Endothelial cell of umbilical vein (primary cell): ENCODE measurements around the gene SMAD5.

Experiments
- EZH2 ChIP-seq: IDR thresholded peaks from 2 replicates; pipeline ENCODE4 v1.6.1; 2012; ENCODE audit warnings: borderline replicate concordance, low read depth, mild to moderate bottlenecking, moderate library complexity, low read length, inconsistent platforms; ENCODE audit not compliant: severe bottlenecking
- FOS ChIP-seq: IDR thresholded peaks from 2 replicates; pipeline ENCODE4 v1.6.1; 2011; ENCODE audit warnings: mild to moderate bottlenecking, low read length, moderate library complexity, borderline replicate concordance; ENCODE audit not compliant: insufficient read depth
- POLR2AphosphoS5 ChIP-seq: IDR thresholded peaks from 2 replicates; pipeline ENCODE4 v1.6.1; 2012; ENCODE audit warnings: low read depth, mild to moderate bottlenecking, control low read depth, low read length, moderate library complexity; ENCODE audit not compliant: insufficient read depth
- TF ChIP-seq, protein P1 (sequence below), 2 donors: IDR thresholded peaks; 1 replicate in 1 of 2; 2 replicates in 1 of 2; pipeline ENCODE4 v1.5.1; 2011; ENCODE audit warnings: low read length in 2 of 2, mild to moderate bottlenecking in 2 of 2, moderate library complexity in 2 of 2, control low read depth in 1 of 2, inconsistent platforms in 1 of 2, low read depth in 1 of 2; ENCODE audit not compliant: insufficient read depth in 1 of 2; ENCODE audit errors: extremely low read depth in 1 of 2
- TF ChIP-seq, protein P2 (sequence below): IDR thresholded peaks from 2 replicates; pipeline ENCODE4 v1.6.1; 2011; ENCODE audit not compliant: insufficient read depth, insufficient read length

DNA sequence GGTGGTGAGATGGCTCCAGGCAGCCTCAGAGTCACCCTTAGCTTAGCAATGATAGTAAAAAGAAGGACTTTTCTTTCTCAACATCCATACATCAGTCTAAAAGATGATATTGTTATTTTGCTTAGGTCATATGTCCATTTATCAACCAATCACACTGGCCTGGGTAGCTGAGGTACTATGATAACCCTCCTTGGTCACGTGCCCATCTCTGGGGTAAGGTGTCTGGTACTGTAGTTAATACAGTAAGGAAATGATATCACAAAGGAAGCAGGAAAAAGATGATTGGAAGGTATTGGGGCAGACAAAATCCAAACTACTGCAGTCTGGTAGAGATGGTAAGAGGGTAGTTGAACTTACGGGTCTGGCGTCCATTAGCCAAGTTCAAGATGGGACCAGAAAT, 5.1 kb upstream of the SMAD5 start:
- TF ChIP-seq, protein P1, sequence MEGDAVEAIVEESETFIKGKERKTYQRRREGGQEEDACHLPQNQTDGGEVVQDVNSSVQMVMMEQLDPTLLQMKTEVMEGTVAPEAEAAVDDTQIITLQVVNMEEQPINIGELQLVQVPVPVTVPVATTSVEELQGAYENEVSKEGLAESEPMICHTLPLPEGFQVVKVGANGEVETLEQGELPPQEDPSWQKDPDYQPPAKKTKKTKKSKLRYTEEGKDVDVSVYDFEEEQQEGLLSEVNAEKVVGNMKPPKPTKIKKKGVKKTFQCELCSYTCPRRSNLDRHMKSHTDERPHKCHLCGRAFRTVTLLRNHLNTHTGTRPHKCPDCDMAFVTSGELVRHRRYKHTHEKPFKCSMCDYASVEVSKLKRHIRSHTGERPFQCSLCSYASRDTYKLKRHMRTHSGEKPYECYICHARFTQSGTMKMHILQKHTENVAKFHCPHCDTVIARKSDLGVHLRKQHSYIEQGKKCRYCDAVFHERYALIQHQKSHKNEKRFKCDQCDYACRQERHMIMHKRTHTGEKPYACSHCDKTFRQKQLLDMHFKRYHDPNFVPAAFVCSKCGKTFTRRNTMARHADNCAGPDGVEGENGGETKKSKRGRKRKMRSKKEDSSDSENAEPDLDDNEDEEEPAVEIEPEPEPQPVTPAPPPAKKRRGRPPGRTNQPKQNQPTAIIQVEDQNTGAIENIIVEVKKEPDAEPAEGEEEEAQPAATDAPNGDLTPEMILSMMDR (IDR thresholded peaks at IDR 0.05; ENCODE audit: extremely low read depth in 1 of 2, insufficient read depth in 1 of 2, low read depth in 1 of 2, low read length in 2 of 2): no peak
- TF ChIP-seq EZH2 (no peak), FOS (no peak), POLR2AphosphoS5 (no peak)
- TF ChIP-seq, protein P2, sequence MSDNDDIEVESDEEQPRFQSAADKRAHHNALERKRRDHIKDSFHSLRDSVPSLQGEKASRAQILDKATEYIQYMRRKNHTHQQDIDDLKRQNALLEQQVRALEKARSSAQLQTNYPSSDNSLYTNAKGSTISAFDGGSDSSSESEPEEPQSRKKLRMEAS: no peak
